ENCODE data around the gene GRSF1.

GRCh38 chr4:70874268-70875156 lies 34.8 kb upstream of the GRSF1 start:
- TF ChIP-seq, protein P1, sequence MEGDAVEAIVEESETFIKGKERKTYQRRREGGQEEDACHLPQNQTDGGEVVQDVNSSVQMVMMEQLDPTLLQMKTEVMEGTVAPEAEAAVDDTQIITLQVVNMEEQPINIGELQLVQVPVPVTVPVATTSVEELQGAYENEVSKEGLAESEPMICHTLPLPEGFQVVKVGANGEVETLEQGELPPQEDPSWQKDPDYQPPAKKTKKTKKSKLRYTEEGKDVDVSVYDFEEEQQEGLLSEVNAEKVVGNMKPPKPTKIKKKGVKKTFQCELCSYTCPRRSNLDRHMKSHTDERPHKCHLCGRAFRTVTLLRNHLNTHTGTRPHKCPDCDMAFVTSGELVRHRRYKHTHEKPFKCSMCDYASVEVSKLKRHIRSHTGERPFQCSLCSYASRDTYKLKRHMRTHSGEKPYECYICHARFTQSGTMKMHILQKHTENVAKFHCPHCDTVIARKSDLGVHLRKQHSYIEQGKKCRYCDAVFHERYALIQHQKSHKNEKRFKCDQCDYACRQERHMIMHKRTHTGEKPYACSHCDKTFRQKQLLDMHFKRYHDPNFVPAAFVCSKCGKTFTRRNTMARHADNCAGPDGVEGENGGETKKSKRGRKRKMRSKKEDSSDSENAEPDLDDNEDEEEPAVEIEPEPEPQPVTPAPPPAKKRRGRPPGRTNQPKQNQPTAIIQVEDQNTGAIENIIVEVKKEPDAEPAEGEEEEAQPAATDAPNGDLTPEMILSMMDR (IDR thresholded peaks at IDR 0.05) = no peak
- TF ChIP-seq ATF1 (CRISPR knock-in tag; IDR thresholded peaks at IDR 0.05) (no peak), MLX (CRISPR knock-in tag; IDR thresholded peaks at IDR 0.05) (no peak), PRDM15 (CRISPR knock-in tag; IDR thresholded peaks at IDR 0.05) (no peak), CREM (CRISPR knock-in tag; IDR thresholded peaks at IDR 0.05) (no peak), ZNF317 (CRISPR knock-in tag; IDR thresholded peaks at IDR 0.05; ENCODE audit: borderline replicate concordance, low read depth) (no peak), ZNF263 (CRISPR knock-in tag; IDR thresholded peaks at IDR 0.05; ENCODE audit: low read depth) (no peak), NR3C1 (CRISPR knock-in tag; conservative IDR thresholded peaks at IDR 0.05; ENCODE audit: low read depth) (no peak), MXD4 (CRISPR knock-in tag; IDR thresholded peaks at IDR 0.05; ENCODE audit: borderline replicate concordance) (no peak)
- TF ChIP-seq, protein P2, sequence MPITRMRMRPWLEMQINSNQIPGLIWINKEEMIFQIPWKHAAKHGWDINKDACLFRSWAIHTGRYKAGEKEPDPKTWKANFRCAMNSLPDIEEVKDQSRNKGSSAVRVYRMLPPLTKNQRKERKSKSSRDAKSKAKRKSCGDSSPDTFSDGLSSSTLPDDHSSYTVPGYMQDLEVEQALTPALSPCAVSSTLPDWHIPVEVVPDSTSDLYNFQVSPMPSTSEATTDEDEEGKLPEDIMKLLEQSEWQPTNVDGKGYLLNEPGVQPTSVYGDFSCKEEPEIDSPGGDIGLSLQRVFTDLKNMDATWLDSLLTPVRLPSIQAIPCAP (CRISPR knock-in tag; IDR thresholded peaks at IDR 0.05) = no peak
